Measurements from ENCODE around the gene ADARB2.

The ADARB2 gene

DNA sequence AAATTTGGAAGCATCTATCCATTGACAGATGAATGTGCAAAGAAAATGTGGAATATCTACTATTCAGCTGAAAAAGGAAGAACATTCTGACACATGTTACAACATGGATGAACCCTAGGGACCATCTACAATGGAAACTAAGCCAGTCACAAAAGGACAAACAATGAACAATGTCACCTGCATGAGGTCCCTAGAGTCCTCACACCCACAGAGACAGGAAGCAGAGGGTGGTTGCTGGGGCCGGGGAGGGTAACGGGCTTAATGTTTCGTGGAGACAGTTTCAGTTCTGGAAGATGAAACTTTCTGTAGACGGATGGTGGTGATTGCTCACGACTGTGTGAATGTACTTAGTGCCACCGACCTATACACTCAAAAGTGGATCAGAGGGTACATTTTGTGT, 282.9 kb downstream of the ADARB2 start:
- TF ChIP-seq, protein P1, sequence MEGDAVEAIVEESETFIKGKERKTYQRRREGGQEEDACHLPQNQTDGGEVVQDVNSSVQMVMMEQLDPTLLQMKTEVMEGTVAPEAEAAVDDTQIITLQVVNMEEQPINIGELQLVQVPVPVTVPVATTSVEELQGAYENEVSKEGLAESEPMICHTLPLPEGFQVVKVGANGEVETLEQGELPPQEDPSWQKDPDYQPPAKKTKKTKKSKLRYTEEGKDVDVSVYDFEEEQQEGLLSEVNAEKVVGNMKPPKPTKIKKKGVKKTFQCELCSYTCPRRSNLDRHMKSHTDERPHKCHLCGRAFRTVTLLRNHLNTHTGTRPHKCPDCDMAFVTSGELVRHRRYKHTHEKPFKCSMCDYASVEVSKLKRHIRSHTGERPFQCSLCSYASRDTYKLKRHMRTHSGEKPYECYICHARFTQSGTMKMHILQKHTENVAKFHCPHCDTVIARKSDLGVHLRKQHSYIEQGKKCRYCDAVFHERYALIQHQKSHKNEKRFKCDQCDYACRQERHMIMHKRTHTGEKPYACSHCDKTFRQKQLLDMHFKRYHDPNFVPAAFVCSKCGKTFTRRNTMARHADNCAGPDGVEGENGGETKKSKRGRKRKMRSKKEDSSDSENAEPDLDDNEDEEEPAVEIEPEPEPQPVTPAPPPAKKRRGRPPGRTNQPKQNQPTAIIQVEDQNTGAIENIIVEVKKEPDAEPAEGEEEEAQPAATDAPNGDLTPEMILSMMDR (IDR thresholded peaks at IDR 0.05) = no peak
- Histone ChIP-seq H3K27ac (no peak overlapping the region), H3K4me1 (ENCODE audit: control insufficient read depth in 1 of 2, insufficient read depth in 1 of 2, low read depth in 1 of 2, low read length in 1 of 2) (no peaks in the 10 kb centered on the region), H3K27me3 (no peaks in the 10 kb centered on the region), H3K4me3 (ENCODE audit: low read depth in 1 of 2, low read length in 1 of 2) (no peak overlapping the region), H3K9me3 (no peaks in the 10 kb centered on the region), H3K36me3 (no peaks in the 10 kb centered on the region)

DNA sequence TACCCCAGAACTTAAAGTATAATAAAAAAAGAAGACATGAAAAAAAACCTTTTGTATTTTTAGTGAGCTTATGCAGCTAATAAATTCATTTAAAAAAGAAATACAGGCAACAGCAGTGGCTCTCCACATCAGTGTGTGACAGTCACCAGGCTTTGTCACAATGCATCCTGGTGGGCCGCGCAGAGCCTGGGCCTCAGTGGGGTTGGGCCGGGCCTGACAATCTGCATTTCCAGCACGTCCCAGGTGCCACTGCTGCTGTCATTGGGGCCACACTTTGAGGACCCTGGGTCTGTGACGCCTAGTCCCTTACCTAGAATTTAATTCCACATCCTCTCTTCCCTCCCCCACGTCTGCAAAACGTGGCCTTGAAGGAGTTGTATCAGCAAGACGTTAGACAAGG, 284.5 kb downstream of the ADARB2 start:
- Histone ChIP-seq H3K4me1 (ENCODE audit: control insufficient read depth in 1 of 2, insufficient read depth in 1 of 2, low read depth in 1 of 2, low read length in 1 of 2) (no peaks in the 10 kb centered on the region), H3K9me3 (no peaks in the 10 kb centered on the region), H3K4me3 (ENCODE audit: low read depth in 1 of 2, low read length in 1 of 2) (no peak overlapping the region), H3K27ac (no peak overlapping the region), H3K27me3 (no peaks in the 10 kb centered on the region), H3K36me3 (no peaks in the 10 kb centered on the region)
- TF ChIP-seq, protein P1 (IDR thresholded peaks at IDR 0.05) = no peak

DNA sequence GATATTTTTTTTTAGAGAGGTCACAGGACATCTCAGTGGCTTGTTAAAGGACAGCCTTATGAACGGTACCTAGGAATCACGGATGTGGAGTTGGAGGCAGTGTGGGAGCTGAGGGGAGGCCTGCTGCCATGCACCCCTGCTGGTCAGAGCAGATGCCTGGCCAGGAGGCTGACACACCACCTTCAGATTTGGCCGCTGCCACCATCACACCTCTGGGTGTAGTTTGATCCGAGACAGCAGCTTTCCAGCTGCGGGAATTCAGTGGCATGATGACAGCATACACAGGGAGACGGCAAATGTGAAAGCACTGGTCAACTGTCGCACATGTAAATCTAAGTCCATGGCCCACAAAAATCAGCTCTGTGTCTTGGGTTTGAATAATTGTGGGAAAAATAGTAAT, 285.4 kb downstream of the ADARB2 start:
- TF ChIP-seq, protein P1 (IDR thresholded peaks at IDR 0.05) = no peak
- Histone ChIP-seq H3K27ac (no peak overlapping the region), H3K36me3 (no peaks in the 10 kb centered on the region), H3K4me3 (ENCODE audit: low read depth in 1 of 2, low read length in 1 of 2) (no peak overlapping the region), H3K4me1 (ENCODE audit: control insufficient read depth in 1 of 2, insufficient read depth in 1 of 2, low read depth in 1 of 2, low read length in 1 of 2) (no peaks in the 10 kb centered on the region), H3K27me3 (no peaks in the 10 kb centered on the region), H3K9me3 (no peaks in the 10 kb centered on the region)

DNA sequence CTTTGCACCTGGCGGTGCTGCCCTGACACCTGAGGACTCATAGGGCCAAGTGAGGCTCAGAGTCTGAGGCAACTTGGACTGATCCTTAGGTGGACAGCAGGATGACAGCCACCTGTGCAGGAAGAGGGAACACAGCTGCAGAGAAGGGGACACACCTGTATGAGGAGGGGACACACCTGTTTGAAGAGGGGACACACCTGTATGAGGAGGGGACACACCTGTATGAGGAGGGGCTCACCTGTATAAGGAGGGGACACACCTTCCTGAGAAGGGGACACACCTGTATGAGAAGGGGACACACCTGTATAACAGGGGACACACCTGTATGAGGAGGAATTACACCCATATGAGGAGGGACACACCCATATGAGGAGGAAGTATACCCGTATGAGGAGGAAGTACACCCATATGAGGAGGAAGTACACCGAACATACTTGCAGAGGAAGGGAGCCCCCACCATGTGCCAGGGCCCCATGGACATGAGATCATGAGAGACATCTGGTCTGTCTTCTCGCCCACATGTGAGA, 285.9 kb downstream of the ADARB2 start:
- no peaks in the 10 kb centered on the region for H3K9me3 ChIP-seq
- no peaks in the 10 kb centered on the region for H3K27me3 ChIP-seq

DNA sequence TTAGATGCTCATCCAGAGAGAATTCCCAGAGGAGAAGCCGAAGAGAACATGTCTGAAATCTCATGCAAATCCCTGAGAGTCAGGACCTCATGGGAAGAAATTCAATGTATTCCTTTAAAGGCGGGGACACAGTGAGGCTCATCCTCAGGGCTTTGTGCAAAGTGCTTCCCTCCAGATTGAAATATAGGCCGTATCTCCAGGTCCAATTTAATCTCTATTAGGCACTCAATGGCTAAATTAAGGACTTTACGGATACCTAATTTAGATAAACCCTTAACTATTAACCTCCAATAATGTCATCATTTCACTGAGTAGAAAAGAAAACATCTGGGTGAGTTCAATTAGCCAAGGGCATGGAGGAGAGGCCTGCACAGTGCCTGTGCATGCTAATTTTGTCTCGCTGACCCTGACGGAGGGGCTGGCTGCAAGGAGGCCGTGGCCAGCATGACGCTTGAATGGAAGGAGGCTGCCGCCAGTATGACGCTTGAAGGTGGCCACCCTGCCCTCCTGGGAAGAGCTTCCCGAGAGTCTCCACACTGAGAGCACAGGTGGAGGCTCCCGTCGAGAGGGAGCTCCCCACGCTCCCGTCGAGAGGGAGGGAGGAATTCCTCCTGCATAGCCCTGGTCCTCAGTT, 287.6 kb downstream of the ADARB2 start:
- Histone ChIP-seq H3K4me3 (ENCODE audit: low read depth in 1 of 2, low read length in 1 of 2) (no peak overlapping the region), H3K27ac (no peak overlapping the region), H3K9me3 (no peaks in the 10 kb centered on the region)

More for the DNA sequence above, 285.9 kb downstream of the ADARB2 start:
- Histone ChIP-seq H3K36me3 (no peaks in the 10 kb centered on the region), H3K27ac (no peak overlapping the region), H3K4me1 (ENCODE audit: control insufficient read depth in 1 of 2, insufficient read depth in 1 of 2, low read depth in 1 of 2, low read length in 1 of 2) (no peaks in the 10 kb centered on the region), H3K4me3 (ENCODE audit: low read depth in 1 of 2, low read length in 1 of 2) (no peak overlapping the region)
- TF ChIP-seq, protein P1 (IDR thresholded peaks at IDR 0.05) = no peak

More for the DNA sequence above, 287.6 kb downstream of the ADARB2 start:
- Histone ChIP-seq H3K4me1 (ENCODE audit: control insufficient read depth in 1 of 2, insufficient read depth in 1 of 2, low read depth in 1 of 2, low read length in 1 of 2) (no peaks in the 10 kb centered on the region), H3K36me3 (no peaks in the 10 kb centered on the region), H3K27me3 (no peaks in the 10 kb centered on the region)
- TF ChIP-seq, protein P1 (IDR thresholded peaks at IDR 0.05) = no peak
